HG03196 (cell line): ENCODE measurements around the gene NCAPH2.
A peak's percentile ranks its signal among the peaks of the same experiment; 100 is the strongest.
"Not testable (repeated sequence)": the region's sequence is repeated elsewhere in the genome, so short reads cannot be mapped to it uniquely, and the experiment has no call there.

Source experiments
- ATAC-seq: cut with Tn5 transposase; IDR thresholded peaks from one replicate; pipeline ENCODE4 v1.9.1; 2021; ENCODE audit not compliant: unreplicated experiment

The NCAPH2 gene

DNA sequence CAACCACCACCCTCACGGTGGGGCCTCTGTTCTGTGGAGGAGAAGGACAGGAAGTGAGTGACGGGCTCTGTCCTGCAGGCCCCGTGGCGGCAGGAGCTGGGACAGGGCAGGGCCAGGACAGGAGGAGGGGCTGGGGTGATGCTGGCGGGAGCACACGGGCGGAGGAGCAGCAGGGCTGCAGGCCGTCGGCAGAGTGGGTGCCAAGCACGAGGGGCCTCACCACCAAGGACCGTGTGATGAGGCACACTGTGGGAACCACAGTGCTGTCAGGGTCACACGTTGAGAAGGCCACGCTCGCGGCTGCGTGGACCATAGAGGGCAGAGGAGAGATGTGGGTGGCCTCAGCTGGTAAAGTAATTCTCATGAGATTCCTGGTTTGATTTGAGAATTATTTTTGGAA lies 8.9 kb downstream of the NCAPH2 start:
- no peak for ATAC-seq

DNA sequence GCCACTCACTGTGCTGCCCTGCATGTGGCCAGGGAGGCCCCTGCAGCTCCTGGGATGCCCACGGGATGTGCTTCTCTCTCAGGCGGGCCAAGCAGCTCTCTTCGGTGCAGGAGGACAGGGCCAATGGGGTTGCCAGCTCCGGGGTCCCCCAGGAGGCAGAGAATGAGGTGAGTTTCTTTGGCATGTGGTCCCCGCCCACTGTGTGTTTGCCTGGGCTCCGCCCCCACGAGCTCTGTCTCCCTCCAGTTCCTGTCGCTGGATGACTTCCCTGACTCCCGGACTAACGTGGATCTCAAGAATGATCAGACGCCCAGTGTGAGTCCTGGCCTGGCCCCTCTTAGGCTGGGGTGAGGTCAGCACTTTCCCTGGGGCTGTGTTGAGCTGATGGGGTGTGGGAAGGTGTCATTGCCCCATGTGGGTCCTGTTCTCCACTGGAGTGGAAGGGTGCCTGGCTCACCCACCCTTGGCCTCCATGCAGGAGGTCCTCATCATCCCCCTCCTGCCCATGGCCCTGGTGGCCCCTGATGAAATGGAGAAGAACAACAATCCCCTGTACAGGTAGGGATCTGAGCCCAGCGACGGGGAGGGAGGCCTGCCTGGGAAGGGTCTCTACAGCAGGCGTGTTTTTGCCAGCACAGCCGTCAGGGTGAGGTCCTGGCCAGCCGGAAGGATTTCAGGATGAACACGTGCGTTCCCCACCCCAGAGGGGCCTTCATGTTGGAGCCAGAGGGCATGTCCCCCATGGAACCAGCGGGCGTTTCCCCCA lies 9.7 kb downstream of the NCAPH2 start:
- no peak for ATAC-seq

DNA sequence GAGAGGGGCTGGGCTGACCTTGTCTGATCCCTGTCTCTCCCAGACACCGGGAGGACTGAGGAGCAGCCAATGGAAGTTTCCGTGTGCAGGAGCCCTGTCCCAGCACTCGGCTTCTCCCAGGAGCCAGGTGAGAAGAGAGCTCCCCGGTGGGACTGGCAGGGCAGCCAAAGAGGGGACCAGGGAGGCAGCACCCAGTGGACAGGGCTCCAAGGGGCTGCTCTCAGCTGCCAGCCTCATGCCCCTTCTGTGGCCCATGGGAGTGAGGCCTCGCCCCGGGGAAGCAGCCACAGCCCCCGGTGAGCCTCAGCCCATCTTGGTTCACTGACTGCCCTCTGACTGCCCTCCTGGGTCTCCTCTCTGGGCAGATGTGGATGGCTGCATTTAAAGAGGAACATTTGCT lies 10.6 kb downstream of the NCAPH2 start:
- no peak for ATAC-seq

DNA sequence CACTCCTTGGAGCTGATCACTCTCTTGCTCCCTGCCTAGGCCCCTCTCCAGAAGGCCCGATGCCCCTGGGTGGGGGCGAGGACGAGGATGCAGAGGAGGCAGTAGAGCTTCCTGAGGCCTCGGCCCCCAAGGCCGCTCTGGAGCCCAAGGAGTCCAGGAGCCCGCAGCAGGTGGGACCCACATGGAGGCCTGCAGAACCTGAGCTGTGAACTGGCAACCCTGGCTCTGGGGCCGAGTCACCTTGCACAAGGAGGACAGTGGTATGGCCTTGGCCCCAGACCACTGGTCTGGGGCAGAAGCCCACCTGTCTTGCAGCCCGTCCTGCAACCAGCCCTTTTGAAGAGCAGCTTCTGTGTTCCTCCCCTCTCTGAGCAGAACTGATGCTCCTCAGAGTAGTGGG lies 11.1 kb downstream of the NCAPH2 start:
- no peak for ATAC-seq

DNA sequence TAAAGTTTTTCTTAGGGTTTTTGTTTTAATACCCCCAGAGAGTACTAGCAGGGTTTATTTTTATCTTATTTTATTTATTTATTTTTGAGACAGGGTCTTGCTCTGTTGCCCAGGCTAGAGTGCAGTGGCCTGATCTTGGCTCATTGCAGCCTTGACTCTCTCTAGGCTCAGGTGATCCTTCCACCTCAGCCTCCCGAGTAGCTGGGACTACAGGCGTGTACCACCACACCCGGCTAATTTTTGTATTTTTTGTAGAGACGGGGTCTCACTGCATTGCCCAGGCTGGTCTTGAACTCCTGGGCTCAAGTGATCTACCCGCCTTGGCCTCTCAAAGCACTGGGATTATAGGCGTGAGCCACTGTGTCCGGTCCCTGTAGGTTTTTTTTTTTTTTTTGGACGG lies 12.2 kb downstream of the NCAPH2 start:
- ATAC-seq, result not testable (repeated sequence)

DNA sequence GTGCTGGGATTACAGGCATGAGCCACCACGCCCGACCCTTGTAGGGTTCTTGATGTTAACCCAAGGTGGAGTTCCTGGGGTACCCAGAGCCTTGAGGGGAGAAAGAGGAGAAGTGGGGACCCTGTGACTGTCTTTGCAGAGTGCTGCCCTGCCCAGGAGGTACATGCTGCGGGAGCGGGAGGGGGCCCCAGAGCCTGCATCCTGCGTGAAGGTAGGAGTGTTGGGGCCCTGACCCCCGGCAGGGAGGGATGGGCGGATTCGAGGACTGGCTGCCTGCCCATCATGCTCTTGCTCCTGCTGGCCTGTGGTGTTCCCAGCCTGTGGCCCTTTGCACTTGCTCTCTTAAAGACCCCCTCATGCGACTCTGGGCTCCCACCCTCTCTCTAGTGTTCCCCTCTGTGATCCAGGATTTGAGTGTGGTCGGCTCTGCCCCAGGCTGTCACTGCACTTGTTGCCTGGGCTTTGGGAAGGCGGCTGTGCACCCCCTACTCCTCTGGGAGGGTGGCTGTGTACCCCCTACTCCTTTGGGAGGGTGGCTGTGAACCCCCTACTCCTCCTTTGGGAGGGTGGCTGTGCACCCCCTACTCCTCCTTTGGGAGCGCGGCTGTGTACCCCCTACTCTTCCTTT lies 12.9 kb downstream of the NCAPH2 start:
- no peak for ATAC-seq

DNA sequence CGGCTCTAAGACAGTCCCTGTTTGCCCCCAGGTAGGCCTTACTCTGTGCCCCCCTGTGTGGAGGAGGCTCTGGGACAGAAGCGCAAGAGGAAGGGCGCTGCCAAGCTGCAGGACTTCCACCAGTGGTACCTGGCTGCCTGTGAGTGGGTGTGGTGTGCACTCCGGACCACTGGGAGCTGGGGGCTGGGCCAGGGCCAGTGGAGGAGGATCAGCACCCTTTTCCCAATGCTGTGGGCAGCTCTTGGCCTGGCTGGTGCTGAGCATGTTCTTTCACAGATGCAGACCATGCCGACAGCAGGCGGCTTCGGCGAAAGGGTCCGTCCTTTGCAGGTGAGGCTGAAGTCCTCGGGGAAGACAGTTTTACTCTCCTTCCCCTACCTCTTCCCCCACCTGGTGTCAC lies 13.7 kb downstream of the NCAPH2 start:
- no peak for ATAC-seq

DNA sequence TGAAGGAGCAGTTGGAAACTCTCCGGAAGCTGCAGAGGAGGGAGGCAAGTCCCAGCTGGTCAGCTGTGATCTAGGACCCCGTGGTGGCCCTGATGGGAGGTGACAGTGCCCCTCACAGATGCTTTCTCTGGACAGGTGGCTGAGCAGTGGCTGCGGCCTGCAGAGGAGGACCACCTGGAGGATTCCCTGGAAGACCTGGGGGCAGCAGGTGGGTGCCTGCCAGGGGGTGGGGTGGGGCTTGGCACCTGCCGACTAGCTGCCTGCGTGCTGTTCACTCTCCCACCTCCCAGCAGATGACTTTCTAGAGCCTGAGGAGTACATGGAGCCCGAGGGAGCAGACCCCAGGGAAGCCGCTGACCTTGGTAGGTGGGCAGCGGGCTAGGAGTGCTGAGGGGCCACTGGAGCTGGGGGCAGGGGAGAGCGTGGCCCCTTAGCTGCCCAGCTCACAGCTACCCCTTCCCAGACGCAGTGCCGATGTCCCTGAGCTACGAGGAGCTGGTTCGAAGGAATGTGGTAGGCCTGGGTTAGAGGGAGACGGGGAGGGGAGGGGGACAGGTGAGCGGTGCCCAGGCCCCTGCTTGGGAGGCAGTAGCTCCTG lies 14.3 kb downstream of the NCAPH2 start:
- ATAC-seq, result no peak

DNA sequence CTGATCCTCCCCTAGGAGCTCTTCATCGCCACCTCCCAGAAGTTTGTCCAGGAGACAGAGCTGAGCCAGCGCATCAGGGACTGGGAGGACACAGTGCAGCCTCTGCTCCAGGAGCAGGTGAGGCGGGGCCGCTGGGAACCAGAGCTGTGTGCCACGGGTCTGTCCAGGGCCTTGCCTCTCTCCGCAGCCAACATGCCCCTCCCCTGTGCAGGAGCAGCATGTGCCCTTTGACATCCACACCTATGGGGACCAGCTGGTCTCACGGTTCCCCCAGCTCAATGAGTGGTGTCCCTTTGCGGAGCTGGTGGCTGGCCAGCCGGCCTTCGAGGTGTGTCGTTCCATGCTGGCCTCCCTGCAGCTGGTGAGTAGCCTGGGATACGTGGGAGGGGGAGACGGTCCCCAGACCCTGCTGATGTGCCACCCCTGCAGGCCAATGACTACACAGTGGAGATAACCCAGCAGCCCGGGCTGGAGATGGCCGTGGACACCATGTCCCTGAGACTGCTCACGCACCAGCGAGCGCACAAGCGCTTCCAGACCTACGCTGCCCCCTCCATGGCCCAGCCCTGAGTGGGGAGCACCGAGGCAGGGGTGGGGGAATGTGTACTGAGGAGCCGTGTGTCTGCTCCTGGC lies 14.9 kb downstream of the NCAPH2 start:
- ATAC-seq, result no peak

DNA sequence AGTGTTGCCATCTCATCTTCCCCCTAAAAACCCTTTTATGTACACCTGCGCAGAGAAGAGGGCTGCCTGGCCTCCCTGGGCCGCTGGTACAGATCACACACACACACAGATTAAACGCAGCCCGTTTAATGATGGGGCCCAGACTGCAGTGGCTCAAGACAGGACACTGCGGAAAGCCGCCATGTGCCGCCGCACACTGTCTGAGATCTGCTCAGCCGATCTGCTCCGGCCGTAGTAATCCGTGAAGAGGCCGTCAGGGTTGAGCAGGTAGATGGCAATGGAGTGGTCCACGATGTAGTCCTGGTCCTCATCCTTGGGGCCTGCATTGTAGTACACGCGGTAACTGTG lies 15.4 kb downstream of the NCAPH2 start:
- no peak for ATAC-seq

DNA sequence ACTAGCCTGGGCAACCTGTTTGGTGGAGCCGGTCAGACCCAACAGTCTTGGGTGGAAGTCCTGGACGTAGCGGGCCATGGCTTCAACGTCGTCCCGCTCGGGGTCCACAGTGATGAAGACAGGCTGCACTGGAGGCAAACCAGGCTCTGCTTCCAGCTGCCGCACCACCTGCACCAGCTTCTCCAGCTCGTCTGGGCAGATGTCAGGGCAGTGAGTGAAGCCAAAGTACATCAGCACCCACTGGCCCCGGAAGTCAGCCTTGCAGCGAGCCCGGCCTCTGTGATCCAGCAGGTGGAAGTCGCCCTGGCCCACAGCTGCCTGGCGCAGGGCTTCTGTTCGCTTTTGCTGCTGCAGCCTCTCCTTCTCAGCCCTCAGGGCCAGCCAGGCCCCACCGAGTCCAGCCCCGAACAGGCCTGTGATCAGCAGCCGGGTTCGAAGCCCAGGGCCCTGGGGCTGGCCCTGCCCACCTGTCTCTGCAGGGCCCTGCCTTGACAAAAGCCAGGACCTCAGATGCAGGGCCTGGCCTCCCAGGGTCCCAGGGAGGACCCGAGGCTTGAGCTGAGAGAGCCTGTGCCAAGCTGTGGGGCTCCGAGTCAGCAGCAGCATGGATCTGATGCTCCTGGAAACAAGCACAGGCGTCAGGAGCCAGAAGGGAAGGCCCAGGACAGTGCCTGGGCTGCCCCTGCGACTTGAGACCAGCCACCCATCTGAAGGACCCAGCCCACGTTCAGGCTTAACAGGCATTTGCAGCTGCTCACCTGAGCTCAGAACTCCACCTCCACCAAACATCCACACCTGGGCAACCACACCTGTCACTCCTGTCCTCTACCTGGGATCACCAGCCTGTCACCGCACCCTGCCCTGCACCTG lies 16.0 kb downstream of the NCAPH2 start:
- ATAC-seq, result no peak

DNA sequence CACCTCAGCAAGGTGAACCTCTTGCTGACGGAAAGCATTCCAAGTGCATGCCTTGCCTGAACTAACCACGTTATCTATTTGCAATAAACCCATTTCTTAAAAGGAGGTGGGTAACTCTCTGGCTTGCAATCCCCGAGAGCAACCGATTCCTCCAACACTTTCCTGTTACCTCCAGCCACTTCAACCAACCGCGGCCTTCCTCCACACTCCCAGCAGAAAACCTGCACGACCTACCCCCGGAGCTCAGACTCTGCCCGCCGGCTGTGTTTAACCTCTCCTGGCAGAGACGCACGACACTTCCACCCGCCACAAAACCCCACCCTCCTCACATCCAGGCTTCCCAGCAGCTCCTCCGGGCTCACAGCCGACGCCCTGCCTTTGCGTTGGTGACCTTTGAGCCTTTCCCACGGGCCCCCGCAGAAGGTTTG lies 16.7 kb downstream of the NCAPH2 start:
- no peak for ATAC-seq

DNA sequence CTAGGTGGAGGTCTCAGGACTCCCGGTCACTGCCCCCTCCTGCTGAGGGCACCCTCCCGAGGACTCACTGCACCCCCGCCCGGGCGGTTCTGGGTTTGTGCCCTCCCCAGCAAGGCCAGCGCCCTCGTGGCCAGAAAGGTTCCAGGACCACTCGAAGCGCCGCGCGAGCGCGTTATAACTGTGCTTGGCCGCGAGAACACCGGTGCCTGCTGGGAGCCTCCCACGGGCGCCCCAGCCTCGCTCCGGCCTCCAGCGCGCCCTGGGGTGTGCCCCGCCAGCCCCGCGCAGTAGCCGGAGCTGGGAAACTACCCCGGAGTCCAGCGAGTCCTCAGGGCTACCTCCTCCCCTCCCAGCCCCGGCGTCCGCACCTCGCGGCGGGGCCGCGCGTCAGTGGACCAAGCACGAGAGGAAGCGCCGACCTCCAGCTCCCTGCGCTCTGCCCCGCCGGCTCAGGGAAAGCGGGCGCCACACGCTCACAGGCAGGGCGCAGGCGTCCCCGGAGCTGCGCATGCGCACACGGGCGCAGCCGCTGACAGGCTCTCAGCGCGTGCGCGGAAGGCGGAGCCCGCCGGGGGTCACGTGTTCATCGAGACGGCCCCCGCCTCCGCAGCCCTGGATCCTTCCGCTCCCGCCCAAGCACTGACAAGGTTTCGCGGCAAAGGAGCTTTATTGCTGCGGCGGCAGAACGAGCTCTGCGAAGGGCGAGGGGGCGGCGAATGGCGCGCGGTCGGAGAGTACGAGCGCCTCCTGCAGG lies 17.3 kb downstream of the NCAPH2 start, which contains the start of gene SCO2:
Gene SCO2, minus strand, starts transcription at position 495 of the 754 bp plus-strand sequence. CDS start 1,187 bp downstream, outside the sequence.
- peak; percentile 38 for ATAC-seq

DNA sequence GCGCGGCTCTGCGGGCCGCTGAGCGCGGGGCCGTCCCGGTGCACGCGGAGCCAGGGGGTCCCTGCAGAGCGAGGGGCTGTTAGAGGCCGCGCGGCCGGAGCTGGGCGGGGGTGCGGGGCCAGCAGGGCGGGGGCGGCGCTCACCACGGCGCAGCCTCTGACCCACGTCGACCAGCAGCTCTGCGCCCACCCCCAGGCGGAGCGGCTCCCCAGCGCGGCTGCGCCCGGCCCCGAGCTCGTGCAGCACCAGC lies 17.8 kb downstream of the NCAPH2 start:
- peak; percentile 6 for ATAC-seq

DNA sequence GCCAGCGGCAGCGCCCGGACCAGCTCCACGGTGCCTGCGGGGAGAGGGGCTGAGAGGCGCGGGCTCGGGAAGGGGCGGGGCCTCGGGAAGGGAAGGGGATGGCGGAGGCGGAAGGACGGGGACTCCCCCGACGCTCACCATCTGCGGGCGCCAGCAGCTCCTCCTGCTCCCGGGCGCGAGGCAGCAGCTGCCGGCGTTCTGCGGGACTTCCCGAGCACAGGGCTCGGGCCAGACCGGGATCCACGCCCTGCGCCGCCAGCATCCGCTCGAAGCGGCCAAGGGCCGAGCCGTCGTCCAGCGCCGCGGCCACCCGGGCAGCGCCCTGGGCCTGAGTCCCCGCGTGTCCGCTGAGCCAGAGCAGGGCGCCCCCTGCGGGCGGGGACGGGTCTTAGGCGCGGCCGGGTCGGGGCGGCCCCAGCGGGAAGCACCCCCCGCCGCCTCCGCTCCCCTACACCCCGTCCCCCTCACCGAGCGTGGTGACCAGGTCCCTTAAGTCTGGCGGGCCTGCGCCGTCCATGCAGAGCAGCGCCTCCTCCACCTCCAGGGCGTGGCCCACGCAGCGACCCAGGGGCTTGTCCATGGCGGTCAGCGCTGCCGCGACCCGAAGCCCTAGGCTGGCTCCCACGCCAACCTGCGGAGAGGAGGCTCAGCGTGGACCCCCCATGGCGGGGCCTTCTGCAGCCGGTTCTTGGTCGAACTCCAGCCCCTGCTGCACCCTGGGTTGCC lies 18.2 kb downstream of the NCAPH2 start:
- ATAC-seq, result peak; percentile 26

DNA sequence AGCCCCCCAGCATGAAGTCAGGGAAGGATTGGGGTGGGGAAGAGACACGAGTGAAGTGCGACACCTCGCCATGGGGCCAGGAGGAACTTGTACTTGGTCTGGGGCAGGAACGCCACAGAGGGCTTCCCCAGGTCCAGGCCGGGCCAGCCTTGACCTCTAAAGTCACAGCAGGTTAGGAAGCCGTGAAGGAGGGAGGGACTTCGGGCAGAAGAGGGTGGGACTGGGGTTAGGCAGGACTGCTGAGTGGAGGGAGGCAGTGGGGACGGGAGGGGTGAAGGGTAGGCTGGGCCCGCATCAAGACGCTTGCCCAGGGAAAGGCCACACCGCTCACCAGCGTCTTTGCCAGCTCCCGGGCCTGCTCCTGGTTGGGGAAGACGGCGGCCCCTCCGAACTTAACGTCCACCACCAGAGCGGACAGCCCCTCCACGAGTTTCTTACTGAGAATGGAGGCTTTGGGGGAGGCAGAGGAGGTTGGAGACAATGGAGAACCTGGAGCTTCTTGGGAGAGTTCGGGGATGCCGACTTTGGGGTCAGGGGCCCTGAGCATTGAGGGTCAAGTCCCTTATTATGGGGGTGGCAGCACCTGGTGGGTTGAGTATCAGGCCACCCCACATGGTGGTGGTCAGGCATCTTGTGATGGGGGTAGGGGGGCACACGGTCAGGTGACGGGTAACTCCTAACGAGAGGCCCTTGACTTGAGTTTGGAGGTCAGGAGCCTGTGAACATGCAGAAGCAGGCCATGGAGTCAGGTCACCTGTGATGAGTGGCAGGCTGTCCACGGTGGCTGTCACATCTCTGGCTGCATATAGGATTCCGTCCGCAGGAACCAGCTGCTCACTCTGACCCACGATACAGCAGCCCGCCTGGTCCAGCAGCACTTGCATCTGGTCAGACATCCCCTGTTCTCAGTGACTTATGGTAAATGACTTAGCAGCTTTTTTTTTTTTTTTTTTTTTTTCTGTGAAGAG lies 19.1 kb downstream of the NCAPH2 start:
- peak; percentile 11 for ATAC-seq

DNA sequence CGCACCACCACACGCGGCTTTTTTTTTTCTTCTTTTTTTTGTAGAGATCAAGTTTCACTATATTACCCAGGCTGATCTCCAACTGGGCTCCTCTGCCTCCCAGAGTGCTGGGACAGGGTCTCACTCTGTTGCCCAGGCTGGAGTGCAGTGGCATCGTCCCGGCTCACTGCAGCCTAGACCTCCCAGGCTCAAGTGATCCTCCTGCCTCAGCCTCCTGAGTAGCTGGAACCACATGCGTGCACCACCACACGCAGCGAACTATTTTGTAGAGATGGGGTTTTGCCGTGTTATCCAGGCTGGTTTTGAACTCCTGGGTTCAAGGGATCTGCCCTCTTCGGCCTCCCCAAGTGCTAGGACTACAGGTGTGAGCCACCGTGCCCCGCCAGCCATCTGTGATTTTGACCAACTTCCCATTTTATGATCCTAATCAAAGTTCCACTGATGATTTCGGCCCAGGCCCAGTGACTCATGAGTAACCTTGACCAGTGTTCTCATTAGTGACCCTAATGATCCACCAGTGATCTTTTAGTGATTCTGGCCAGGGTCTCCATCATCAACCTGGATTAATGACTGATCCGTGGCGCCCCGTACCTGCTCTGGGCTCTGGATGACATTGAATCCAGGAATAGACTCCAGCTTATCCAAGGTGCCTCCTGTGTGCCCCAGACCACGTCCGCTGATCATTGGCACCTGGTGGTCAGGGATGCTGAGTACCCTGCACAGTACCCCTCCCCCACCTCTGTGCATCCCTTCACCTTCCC lies 20.1 kb downstream of the NCAPH2 start:
- ATAC-seq, result no peak
